A549 treated with Hydrocortisone at 1 μM for 4 hours (cell line): ENCODE measurements around the gene ASCL4. TPM values are rescaled to one million over a fixed set of nuclear protein-coding genes. Genes with fewer than 3 reads are reported as not detected.

Source experiments
- total RNA-seq: library from RNA; stranded (reverse); fragments of 200-300 nt; extraction: Qiagen RNA extraction; gene quantifications from 5 replicates; pipeline ENCODE4 v1.2.3, GENCODE V29; 2022

Gene ASCL4, protein sequence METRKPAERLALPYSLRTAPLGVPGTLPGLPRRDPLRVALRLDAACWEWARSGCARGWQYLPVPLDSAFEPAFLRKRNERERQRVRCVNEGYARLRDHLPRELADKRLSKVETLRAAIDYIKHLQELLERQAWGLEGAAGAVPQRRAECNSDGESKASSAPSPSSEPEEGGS
- total RNA-seq = not detected in 5 replicates

DNA sequence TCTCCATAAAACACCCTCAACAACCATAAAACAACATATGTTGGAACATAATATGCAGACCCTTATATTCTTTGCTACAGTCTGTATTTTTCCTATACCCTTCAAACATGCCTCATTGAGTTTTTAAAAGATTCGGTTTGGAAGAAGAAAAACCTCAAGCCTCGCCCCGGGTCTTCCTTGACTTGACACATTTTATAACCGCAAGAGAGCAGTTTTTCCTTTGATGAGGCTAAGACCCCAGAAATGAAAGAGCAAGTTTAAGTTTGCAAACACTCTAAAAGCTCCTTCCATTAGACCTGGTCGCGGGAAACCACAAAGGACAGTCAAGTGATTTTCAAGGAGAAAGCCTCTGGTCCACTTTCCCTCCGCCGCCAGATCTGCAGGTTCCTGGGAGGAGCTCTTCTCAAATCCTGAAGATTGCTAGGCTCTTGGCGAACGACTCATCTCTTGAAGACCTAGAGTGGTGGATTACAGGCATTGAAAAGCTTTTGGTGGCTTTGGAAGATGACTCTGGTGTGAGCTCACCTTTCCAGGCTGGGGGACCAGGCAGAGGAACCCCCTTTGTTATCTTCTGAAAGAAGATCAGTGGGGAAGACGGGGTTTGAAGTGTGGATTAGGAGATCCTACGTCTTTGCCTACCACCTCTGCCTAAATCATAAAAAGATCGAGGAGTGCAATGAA lies at the start of gene ASCL4:
TSS of gene ASCL4 (plus strand) at position 356 of the 681 bp plus-strand sequence. CDS start 515 bp downstream, outside the sequence.

DNA sequence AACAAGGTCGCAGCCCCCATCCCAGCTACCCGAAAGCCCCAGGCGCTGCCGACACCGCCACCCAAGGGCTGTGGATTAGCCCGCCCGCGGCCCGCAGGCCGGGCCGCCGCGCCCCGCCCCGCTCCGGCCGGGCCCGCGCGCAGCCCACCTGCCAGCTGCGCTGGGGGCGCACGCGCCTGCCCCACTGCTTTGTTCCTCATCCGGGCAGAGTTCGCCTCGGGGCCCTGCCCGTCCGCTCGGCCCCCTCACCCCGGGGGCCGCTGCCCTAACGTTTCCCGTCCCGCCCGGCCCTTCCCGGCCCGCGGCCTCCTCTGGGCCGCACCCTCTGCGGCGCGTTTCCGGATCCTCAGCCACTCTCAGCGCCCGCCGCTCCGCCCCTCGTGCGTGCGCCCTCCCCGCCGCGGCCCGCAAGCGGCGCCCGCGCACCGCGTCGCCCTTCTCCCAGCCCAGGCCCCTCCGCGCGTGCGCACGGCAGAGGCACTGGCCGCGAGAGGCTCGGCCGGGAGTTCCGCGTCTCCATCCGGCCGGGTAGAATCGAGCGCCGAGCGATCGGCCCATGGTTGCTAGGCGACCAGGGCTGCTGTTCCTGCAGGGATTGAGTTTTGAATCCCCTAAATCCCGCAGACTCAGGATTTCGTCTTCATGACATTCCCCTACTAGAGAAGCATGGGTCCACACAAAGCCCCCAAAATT lies 13.5 kb upstream of the ASCL4 start, which contains the start of gene PRDM4:
TSS of gene PRDM4 (minus strand) at position 329 of the 693 bp plus-strand sequence. CDS start 622 bp downstream, outside the sequence.

Other genes starting within 250 kb of the ASCL4 start
- 89.2 to 104 TPM (median 95.5 TPM) in 5 replicates for gene PWP1, start 88.9 kb upstream of the ASCL4 start, total RNA-seq
- 19.2 to 21.7 TPM (median 19.8 TPM) in 5 replicates for gene PRDM4, start 13.6 kb upstream of the ASCL4 start, total RNA-seq